AG04450 (cell line): ENCODE results near the gene ARPC1A. TPM values are rescaled to one million over a fixed set of nuclear protein-coding genes. Genes with fewer than 3 reads are reported as not detected.
A peak's percentile ranks its signal among the peaks of the same experiment; 100 is the strongest.
"Not testable (repeated sequence)": the region's sequence is repeated elsewhere in the genome, so short reads cannot be mapped to it uniquely, and the experiment has no call there.

ENCODE experiments used
- CTCF ChIA-PET: fragments of 300-600, 350-600 bp; formaldehyde crosslinking; extraction: SDS; loops from one replicate; lab custom pipeline; 2022; ENCODE audit warnings: antibody characterized with exemption, inconsistent platforms; lab: Charles Lee
- POLR2A ChIA-PET: fragments of 350-600 bp; formaldehyde crosslinking; extraction: SDS; loops from one replicate; lab custom pipeline; 2021; ENCODE audit warnings: antibody characterized with exemption, inconsistent platforms; lab: Yijun Ruan, JAX
- DNase-seq: peaks from one replicate; pipeline ENCODE4 v3.0.0-alpha.2; 2011; ENCODE audit warnings: low read depth, low spot score
- H3K27ac ChIP-seq: one replicate; pipeline ENCODE4 v1.5.1; 2012; ENCODE audit warnings: low read depth, low read length, control low read depth
- H3K27me3 ChIP-seq: one replicate; pipeline ENCODE4 v1.6.0; 2012; ENCODE audit warnings: low read length; ENCODE audit not compliant: control insufficient read depth, insufficient read depth
- H3K4me3 ChIP-seq: 2 replicates; pipeline ENCODE4 v1.5.1; 2011; ENCODE audit warnings: mild to moderate bottlenecking, low read depth, low read length, control low read depth
- H3K9me3 ChIP-seq: 2 replicates; pipeline ENCODE4 v1.5.1; 2012; ENCODE audit warnings: low read length; ENCODE audit not compliant: control insufficient read depth, insufficient read depth
- CTCF ChIP-seq: IDR thresholded peaks from 2 replicates; pipeline ENCODE4 v1.5.1; 2011; ENCODE audit warnings: low read depth, low read length, control low read depth, inconsistent platforms
- polyA plus RNA-seq: library from polyadenylated mRNA; depleted of rRNA; stranded (reverse); fragments of >200 nt; gene quantifications from 2 replicates; pipeline ENCODE4 v1.2.3, GENCODE V29; 2011

The ARPC1A gene
- polyA plus RNA-seq, 1 experiment = 259 TPM

DNA sequence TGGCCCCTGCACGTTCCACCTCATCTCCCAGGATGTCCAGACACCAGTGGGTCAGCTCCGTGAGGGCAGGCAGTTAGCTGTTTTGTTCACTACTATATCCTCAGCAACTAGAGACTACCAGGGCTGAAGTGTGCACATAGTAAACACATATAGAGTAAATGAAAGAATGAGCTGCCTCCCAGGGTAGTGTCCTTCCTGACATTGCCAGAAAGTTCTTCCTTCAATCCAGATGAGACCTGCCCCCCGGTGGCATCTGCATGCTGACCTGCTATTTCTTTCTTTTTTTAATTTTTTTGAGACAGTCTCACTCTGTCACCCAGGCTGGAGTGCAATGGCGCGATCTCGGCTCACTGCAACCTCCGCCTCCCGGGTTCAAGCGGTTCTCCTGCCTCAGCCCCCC lies 14.0 kb upstream of the ARPC1A start:
- Histone ChIP-seq H3K9me3 (peaks cover 12% of the 10 kb centered on the region), H3K27ac (no peak overlapping the region), H3K27me3 (no peaks in the 10 kb centered on the region), H3K4me3 (no peak overlapping the region)
- POLR2A ChIA-PET = no interaction called here
- no peak for DNase-seq
- no peak for TF ChIP-seq CTCF
- CTCF ChIA-PET = interaction anchor here (0.9 to 2.6 kb wide), 5 partner anchors 191 to 284 kb away, joined by 3 to 24 read pairs (median 5); no protein-coding TSS in a partner anchor

DNA sequence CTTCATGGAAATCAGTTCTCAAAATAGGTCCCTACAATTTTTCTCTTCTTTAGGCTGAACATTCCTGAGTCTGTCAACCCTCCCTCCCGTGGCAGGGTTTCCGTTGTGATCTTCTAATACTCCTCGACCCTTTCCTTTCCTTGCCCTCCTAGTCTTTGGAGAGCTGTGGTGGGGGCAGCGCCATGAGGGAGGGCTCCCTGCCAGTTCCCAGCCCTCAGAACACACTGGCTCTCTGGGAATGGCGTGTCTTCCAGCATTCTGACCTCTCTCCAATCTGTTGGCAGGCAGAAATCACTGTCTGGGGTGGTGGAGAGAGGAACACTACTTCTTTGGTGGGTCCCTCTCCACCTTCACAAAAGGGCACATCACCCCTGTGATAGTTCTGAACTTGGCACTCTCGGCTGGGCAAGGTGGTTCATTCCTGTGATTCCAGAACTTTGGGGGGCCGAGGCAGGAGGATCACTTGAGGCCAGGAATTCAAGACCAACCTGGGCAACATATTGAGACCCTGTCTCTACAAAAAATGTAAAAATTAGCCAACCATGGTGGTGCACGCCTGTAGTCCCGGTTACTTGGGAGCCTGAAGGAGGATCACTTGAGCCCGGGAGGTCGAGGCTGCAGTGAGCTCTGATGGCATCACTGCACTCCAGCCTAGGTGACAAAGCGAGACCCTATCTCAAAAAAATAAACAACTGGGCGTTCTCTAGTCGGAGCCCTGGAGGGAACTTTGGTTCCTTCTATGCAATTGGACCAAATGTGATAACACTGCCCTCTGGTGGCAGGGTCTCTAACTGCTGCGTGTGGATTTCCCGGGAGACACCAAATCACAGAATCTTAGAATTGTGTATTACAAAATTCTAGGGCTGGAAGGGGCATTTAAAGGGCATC lies 13.1 kb upstream of the ARPC1A start:
- peak; percentile 93 for TF ChIP-seq CTCF
- Histone ChIP-seq H3K27ac (no peak overlapping the region), H3K27me3 (no peaks in the 10 kb centered on the region), H3K4me3 (no peak overlapping the region), H3K9me3 (peaks cover 12% of the 10 kb centered on the region)
- CTCF ChIA-PET = interaction anchor here (0.6 to 2.6 kb wide), 34 partner anchors 10 to 299 kb away, joined by 3 to 24 read pairs (median 5); partner anchors contain the start of gene ARPC1A
- POLR2A ChIA-PET = no interaction called here
- DNase-seq = peak; percentile 26

DNA sequence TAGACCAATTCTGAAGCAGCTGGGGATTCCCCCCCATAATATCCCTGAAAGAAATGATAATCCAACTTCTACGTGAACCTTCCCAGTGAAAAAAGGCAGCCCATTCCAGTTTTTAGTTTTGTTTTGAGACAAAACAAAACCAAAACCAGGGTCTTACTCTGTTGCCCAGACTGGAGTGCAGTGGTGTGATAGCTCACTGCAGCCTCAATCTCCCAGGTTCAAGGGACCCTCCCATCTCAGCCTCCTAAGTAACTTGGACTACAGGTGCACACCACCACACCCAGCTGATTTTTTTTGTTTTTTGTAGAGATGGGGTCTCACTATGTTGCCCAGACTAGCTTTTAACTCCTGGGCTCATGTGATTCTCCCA lies 12.5 kb upstream of the ARPC1A start:
- peaks cover 12% of the 10 kb centered on the region for H3K9me3 ChIP-seq
- ChIA-PET CTCF (interaction anchor here (0.6 to 2.6 kb wide), 33 partner anchors 10 to 300 kb away, joined by 3 to 24 read pairs (median 5); partner anchors contain the start of gene ARPC1A), POLR2A (no interaction called here)
- no peak overlapping the region for H3K27ac ChIP-seq
- no peak overlapping the region for H3K4me3 ChIP-seq
- no peak for DNase-seq
- no peaks in the 10 kb centered on the region for H3K27me3 ChIP-seq
- no peak for TF ChIP-seq CTCF

DNA sequence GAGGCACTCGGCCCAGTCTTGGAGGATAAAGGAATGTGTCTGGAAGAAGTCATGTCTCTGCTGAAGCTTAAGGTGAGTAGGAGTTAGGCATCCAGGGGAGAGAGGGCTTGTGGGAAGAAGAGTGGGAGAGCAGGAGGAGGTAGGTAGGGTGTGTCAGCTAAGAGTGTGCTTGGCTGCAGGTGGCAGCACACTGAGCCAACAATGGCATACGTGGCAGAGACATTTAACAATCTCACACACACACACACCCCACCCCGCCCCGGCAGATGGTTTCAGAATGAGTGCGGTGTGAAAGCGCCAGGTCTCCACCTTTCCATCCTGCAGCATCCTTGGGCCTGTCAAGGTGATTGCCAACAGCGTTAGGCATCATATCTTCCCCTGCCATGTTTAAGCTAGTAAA lies 11.2 kb upstream of the ARPC1A start:
- TF ChIP-seq CTCF = no peak
- Histone ChIP-seq H3K27ac (no peak overlapping the region), H3K9me3 (peaks cover 12% of the 10 kb centered on the region), H3K4me3 (no peak overlapping the region), H3K27me3 (no peaks in the 10 kb centered on the region)
- ChIA-PET POLR2A (interaction anchor here (0.6 kb wide), 1 partner anchor 17 kb away, joined by 9 read pairs; no protein-coding TSS in a partner anchor), CTCF (interaction anchor here (0.7 to 2.6 kb wide), 3 partner anchors 10 to 278 kb away, joined by 3 to 13 read pairs (median 8); no protein-coding TSS in a partner anchor)
- DNase-seq = no peak

DNA sequence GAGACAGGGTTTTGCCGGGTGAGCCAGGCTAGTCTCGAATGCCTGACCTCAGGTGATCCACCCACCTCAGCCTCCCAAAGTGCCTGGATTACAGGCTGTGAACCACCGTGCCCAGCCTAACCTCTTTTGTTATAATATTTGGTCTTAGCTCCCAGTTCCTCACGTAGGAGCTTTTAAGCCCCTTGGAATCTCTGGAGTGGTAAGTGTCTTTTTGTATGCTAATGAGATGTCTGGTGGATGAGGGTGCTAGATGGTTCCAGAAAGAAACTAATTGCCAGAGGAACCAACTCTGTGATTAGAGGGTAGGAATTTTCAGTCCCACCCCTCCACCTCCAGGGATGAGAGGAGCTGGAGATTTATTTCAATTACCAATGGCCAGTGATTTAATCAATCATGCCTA lies 5.3 kb upstream of the ARPC1A start:
- ChIA-PET CTCF (interaction anchor here (0.9 to 1.6 kb wide), 2 partner anchors 280 to 281 kb away, joined by 3 to 4 read pairs; no protein-coding TSS in a partner anchor), POLR2A (interaction anchor here (0.5 to 0.6 kb wide), 2 partner anchors 83 to 200 kb away, joined by 3 read pairs; no protein-coding TSS in a partner anchor)
- TF ChIP-seq CTCF = no peak
- Histone ChIP-seq H3K27me3 (no peaks in the 10 kb centered on the region), H3K4me3 (no peak overlapping the region), H3K27ac (no peak overlapping the region), H3K9me3 (no peaks in the 10 kb centered on the region)
- DNase-seq = no peak

DNA sequence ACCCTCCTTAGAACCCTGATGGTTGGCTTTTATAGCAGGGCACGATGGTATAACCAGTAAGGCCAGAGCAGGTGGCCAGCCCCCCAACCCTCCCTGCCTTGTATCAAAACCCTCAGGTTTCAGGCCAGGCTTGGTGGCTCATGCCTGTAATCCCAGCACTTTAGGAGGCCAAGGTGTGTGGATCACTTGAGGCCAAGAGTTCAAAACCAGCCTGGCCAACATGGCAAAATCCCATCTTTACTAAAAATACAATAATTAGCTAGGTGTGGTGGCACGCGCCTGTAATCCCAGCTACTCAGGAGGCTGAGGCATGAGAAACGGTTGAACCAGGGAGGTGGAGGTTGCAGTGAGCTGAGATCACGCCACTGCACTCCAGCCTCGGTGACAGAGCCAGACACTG lies 3.0 kb upstream of the ARPC1A start:
- H3K9me3 ChIP-seq, DNase-seq, CTCF ChIA-PET, H3K27ac ChIP-seq, H3K27me3 ChIP-seq, H3K4me3 ChIP-seq, POLR2A ChIA-PET: not testable (repeated sequence)
